Activated T-helper 1 cell treated with anti-CD3 and anti-CD28 coated beads, Interleukin-12 subunit alpha, Interleukin-12 subunit beta, Interleukin-2, Interleukin-4 antibody, amounts not matched to agents 30 ng/mL and 10 ng/mL and 1 ng/mL, durations not matched to agents 14 hours and 24 hours and 36 hours (primary cell): ENCODE results near the gene CACNA1C. TPM values are rescaled to one million over a fixed set of nuclear protein-coding genes. Genes with fewer than 3 reads are reported as not detected.
"Not testable (repeated sequence)": the region's sequence is repeated elsewhere in the genome, so short reads cannot be mapped to it uniquely, and the experiment has no call there.

Source experiments
- DNase-seq: peaks from one replicate; pipeline ENCODE4 v3.0.0; 2021; ENCODE audit warnings: low spot score
- H3K27ac Mint-ChIP-seq: one replicate; pipeline ENCODE4 v1.8.0; 2021; ENCODE audit warnings: mild to moderate bottlenecking, mixed read lengths
- H3K27me3 Mint-ChIP-seq: one replicate; pipeline ENCODE4 v1.8.0; 2022; ENCODE audit warnings: mild to moderate bottlenecking, moderate library complexity, mixed read lengths; ENCODE audit not compliant: insufficient read depth
- H3K36me3 Mint-ChIP-seq: one replicate; pipeline ENCODE4 v1.8.0; 2021; ENCODE audit warnings: low read depth, mixed read lengths
- H3K4me1 Mint-ChIP-seq: one replicate; pipeline ENCODE4 v1.8.0; 2021; ENCODE audit warnings: low read depth, mixed read lengths
- H3K4me3 Mint-ChIP-seq: one replicate; pipeline ENCODE4 v1.8.0; 2021; ENCODE audit warnings: mild to moderate bottlenecking, moderate library complexity, mixed read lengths
- H3K9me3 Mint-ChIP-seq: one replicate; pipeline ENCODE4 v1.8.0; 2021; ENCODE audit warnings: mixed read lengths
- intact Hi-C: fragments of 100-400 bp; cut with micrococcal nuclease; formaldehyde crosslinking; loops from one replicate; pipeline ENCODE4 v1.15.1; 2024
- total RNA-seq: library from RNA; stranded (reverse); gene quantifications from 2 replicates; pipeline ENCODE4 v1.2.3, GENCODE V29; 2022

CACNA1C gene
- total RNA-seq, 1 donor from 2014 or later: 0.18 TPM

GRCh38 chr12:2737656-2738241, 685.0 kb downstream of the CACNA1C start:
- H3K4me3 Mint-ChIP-seq: no peak overlapping the region
- H3K27ac Mint-ChIP-seq: no peak overlapping the region
- no peaks in the 10 kb centered on the region for H3K27me3 Mint-ChIP-seq
- H3K36me3 Mint-ChIP-seq: no peaks in the 10 kb centered on the region
- no peak for DNase-seq
- H3K9me3 Mint-ChIP-seq: no peaks in the 10 kb centered on the region
- H3K4me1 Mint-ChIP-seq: peaks cover 6% of the 10 kb centered on the region
- intact Hi-C loops: no loop called here

GRCh38 chr12:2739069-2739468, 686.3 kb downstream of the CACNA1C start:
- Mint-ChIP-seq H3K4me3 (no peak overlapping the region), H3K27me3 (no peaks in the 10 kb centered on the region), H3K27ac (no peak overlapping the region), H3K36me3 (no peaks in the 10 kb centered on the region), H3K4me1 (no peaks in the 10 kb centered on the region), H3K9me3 (no peaks in the 10 kb centered on the region)
- intact Hi-C loops: no loop called here
- no peak for DNase-seq

GRCh38 chr12:2739832-2740641, 687.2 kb downstream of the CACNA1C start:
- Mint-ChIP-seq H3K4me3 (no peak overlapping the region), H3K27ac (no peak overlapping the region), H3K36me3 (no peaks in the 10 kb centered on the region), H3K27me3 (no peaks in the 10 kb centered on the region), H3K4me1 (no peaks in the 10 kb centered on the region), H3K9me3 (no peaks in the 10 kb centered on the region)
- intact Hi-C loops: no loop called here
- no peak for DNase-seq

- H3K9me3 Mint-ChIP-seq, H3K27ac Mint-ChIP-seq, H3K36me3 Mint-ChIP-seq, H3K27me3 Mint-ChIP-seq, DNase-seq, H3K4me3 Mint-ChIP-seq, H3K4me1 Mint-ChIP-seq, intact Hi-C loops: not testable (repeated sequence)
Measured at GRCh38 chr12:2742037-2742436, 689.2 kb downstream of the CACNA1C start.

- no peaks in the 10 kb centered on the region for H3K9me3 Mint-ChIP-seq
- peaks cover 9% of the 10 kb centered on the region for H3K27me3 Mint-ChIP-seq
- no peak overlapping the region for H3K27ac Mint-ChIP-seq
- DNase-seq: no peak
- no peak overlapping the region for H3K4me3 Mint-ChIP-seq
- no peaks in the 10 kb centered on the region for H3K36me3 Mint-ChIP-seq
- intact Hi-C loops: no loop called here
- no peaks in the 10 kb centered on the region for H3K4me1 Mint-ChIP-seq
Measured at GRCh38 chr12:2743478-2743877, 690.7 kb downstream of the CACNA1C start.

GRCh38 chr12:2745655-2746054, 692.9 kb downstream of the CACNA1C start:
- Mint-ChIP-seq H3K27ac (no peak overlapping the region), H3K4me3 (no peak overlapping the region), H3K36me3 (no peaks in the 10 kb centered on the region), H3K9me3 (no peaks in the 10 kb centered on the region), H3K27me3 (peaks cover 9% of the 10 kb centered on the region), H3K4me1 (no peaks in the 10 kb centered on the region)
- no peak for DNase-seq
- intact Hi-C loops: no loop called here

Other genes with a start within 250 kb of the CACNA1C start
- not detected in 2 replicates for gene LRTM2, start 232.4 kb upstream of the CACNA1C start, total RNA-seq
- 6.1 and 6.3 TPM in 2 replicates for gene CACNA2D4, start 134.3 kb upstream of the CACNA1C start, total RNA-seq
- gene DCP1B, start 48.5 kb upstream of the CACNA1C start, total RNA-seq: 8.8 and 9.8 TPM in 2 replicates